ENCODE results near the gene PIK3CB.
"Not testable (repeated sequence)": the region's sequence is repeated elsewhere in the genome, so short reads cannot be mapped to it uniquely, and the experiment has no call there.

Gene PIK3CB

GRCh38 chr3:138812806-138813205, 21.9 kb downstream of the PIK3CB start:
- no peak for TF ChIP-seq ZFX (IDR thresholded peaks at IDR 0.05)
- TF ChIP-seq, protein P1, sequence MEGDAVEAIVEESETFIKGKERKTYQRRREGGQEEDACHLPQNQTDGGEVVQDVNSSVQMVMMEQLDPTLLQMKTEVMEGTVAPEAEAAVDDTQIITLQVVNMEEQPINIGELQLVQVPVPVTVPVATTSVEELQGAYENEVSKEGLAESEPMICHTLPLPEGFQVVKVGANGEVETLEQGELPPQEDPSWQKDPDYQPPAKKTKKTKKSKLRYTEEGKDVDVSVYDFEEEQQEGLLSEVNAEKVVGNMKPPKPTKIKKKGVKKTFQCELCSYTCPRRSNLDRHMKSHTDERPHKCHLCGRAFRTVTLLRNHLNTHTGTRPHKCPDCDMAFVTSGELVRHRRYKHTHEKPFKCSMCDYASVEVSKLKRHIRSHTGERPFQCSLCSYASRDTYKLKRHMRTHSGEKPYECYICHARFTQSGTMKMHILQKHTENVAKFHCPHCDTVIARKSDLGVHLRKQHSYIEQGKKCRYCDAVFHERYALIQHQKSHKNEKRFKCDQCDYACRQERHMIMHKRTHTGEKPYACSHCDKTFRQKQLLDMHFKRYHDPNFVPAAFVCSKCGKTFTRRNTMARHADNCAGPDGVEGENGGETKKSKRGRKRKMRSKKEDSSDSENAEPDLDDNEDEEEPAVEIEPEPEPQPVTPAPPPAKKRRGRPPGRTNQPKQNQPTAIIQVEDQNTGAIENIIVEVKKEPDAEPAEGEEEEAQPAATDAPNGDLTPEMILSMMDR (conservative IDR thresholded peaks at IDR 0.05): no peak
- H3K27ac ChIP-seq: no peak overlapping the region

- no peak overlapping the region for H3K27ac ChIP-seq
- TF ChIP-seq ZFX (IDR thresholded peaks at IDR 0.05): no peak
- TF ChIP-seq, protein P1 (conservative IDR thresholded peaks at IDR 0.05): no peak
These were observed 25.1 kb downstream of the PIK3CB start for GRCh38 chr3:138809500-138810256.

DNA sequence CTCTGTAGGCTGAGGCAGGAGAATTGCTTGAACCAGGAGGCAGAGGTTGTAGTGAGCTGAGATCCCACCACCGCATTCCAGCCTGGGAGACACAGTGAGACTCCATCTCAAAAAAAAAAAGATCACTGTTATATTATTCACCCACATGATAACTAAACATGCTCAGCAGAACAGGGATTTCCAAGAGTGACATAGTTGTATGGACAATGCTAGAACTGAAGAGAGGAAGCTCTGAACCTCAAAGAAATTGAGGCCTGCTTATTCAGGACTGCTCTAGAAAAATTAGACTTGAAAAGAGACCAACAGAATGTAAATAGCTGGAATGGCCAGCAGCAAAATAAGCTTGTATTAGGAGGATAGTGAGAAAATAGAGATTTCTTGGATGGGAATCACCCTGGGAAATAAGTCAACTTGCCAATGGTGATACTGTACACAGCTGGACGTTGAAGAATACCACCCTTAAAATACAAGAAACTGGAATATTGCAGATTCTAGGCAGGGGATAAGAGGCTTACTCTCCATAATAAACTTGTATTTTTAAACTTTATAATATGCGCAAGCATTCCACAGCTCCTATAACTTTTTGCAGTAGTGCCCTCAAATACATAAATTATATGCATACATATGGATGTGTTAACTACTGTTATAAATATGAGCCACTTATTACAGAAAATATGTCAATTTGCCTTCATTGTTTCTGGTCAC, 28.2 kb downstream of the PIK3CB start:
- TF ChIP-seq ZFX (IDR thresholded peaks at IDR 0.05): no peak
- TF ChIP-seq, protein P1 (conservative IDR thresholded peaks at IDR 0.05): no peak
- no peak overlapping the region for H3K27ac ChIP-seq

DNA sequence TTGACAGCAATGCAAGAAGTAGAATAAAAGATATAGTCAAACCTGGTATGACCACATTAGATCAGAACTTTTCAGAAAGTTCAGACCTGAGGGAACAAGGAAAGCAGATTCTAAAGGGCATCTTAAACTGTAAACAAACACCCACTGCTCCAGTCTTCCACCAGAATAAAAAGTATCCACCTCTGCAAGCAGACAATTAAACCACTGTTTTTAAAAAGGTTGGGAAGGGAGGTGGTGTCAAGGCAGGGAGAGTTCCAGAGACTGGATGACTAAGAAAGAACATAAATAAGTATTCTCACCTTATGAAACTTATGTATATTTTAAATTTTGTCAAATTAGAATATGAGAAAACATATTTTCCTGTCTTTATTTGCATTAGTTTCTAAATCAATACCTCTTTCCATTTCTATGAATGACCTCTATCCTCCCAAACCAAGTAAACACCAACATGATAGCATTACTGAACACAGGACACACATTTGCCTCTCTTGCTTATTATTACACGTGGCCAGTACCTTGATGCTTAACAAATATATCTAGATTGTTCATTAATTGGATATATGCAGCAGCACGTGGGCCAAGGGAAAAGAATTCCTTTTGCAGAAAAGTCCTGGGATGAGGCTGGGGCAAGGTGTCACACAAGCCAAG, 31.6 kb downstream of the PIK3CB start:
- TF ChIP-seq, protein P1 (conservative IDR thresholded peaks at IDR 0.05): no peak
- TF ChIP-seq ZFX (IDR thresholded peaks at IDR 0.05): no peak
- no peak overlapping the region for H3K27ac ChIP-seq

GRCh38 chr3:138802223-138802622, 32.5 kb downstream of the PIK3CB start:
- not testable (repeated sequence) for H3K27ac ChIP-seq

- H3K27ac ChIP-seq: no peak overlapping the region
- TF ChIP-seq, protein P1 (conservative IDR thresholded peaks at IDR 0.05): no peak
- TF ChIP-seq ZFX (IDR thresholded peaks at IDR 0.05): no peak
These were observed 32.9 kb downstream of the PIK3CB start for GRCh38 chr3:138801792-138802191.

- H3K27ac ChIP-seq: no peak overlapping the region
- TF ChIP-seq, protein P1 (conservative IDR thresholded peaks at IDR 0.05): no peak
- no peak for TF ChIP-seq ZFX (IDR thresholded peaks at IDR 0.05)
These were observed 34.5 kb downstream of the PIK3CB start for GRCh38 chr3:138800248-138800647.
